ENCODE measurements around the gene PSMB11. TPM values are rescaled to one million over a fixed set of nuclear protein-coding genes. Genes with fewer than 3 reads are reported as not detected.
A peak's percentile ranks its signal among the peaks of the same experiment; 100 is the strongest.

The PSMB11 gene
- total and polyA plus RNA-seq, 2 donors (not counting 3 experiments of a cell fraction or from before 2014, with no cell fraction given) = not detected

DNA sequence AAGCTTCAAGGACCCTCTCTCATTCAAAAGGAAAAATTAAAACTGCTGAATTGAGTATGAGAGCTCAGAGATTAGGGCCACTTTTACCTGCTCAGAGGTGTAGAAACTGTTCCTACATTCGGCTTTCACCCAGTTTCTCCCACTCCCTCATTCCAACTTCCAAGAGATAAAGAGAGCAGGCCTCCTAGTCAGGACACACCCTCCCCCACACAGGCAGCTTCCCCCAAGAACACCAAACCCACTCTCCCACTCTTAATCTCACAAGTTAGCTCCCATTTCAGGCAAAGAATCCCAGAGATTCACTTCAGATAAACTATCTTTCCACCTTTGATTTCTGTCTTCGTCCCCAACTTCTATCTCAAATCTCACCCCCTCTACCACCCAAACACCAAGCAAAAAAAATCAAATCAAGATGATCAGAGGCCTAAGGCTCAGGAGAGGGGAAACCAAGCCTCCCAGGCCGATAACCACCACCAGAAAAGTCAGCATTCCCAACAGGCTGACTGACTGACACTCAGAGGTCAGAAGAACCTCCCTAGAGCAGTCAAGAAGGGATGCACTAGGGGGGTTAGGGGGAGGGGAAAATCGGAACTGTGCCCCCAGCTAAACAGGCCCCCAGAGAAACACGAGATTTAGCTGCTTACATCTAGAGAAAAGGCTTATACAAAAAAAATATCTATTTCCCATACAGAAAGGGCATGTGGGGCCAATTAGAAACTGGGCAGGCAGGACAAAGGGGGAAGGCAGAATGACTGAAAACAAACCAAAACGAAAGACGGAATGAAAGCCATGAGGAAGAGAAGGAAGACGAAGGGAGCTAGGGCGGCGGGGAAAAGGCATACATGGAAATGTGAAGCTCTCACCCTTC, 28.5 kb downstream of the PSMB11 start:
- TF ChIP-seq, protein P1, sequence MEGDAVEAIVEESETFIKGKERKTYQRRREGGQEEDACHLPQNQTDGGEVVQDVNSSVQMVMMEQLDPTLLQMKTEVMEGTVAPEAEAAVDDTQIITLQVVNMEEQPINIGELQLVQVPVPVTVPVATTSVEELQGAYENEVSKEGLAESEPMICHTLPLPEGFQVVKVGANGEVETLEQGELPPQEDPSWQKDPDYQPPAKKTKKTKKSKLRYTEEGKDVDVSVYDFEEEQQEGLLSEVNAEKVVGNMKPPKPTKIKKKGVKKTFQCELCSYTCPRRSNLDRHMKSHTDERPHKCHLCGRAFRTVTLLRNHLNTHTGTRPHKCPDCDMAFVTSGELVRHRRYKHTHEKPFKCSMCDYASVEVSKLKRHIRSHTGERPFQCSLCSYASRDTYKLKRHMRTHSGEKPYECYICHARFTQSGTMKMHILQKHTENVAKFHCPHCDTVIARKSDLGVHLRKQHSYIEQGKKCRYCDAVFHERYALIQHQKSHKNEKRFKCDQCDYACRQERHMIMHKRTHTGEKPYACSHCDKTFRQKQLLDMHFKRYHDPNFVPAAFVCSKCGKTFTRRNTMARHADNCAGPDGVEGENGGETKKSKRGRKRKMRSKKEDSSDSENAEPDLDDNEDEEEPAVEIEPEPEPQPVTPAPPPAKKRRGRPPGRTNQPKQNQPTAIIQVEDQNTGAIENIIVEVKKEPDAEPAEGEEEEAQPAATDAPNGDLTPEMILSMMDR (IDR thresholded peaks at IDR 0.05; ENCODE audit: extremely low read depth in 1 of 2, insufficient read depth in 1 of 2, low read depth in 1 of 2, low read length in 2 of 2) = no peak
- TF ChIP-seq POLR2A (IDR thresholded peaks at IDR 0.05; ENCODE audit: low read depth, low read length) (no peak), JUN (IDR thresholded peaks at IDR 0.05; ENCODE audit: borderline replicate concordance, insufficient read depth, insufficient read length, low read depth) (no peak), MAX (IDR thresholded peaks at IDR 0.05; ENCODE audit: insufficient read depth, insufficient read length) (no peak), FOS (IDR thresholded peaks at IDR 0.05; ENCODE audit: borderline replicate concordance, insufficient read depth, low read length) (no peak), GATA2 (IDR thresholded peaks at IDR 0.05; ENCODE audit: insufficient read depth, insufficient read length, low read depth, low read length) (no peak), POLR2AphosphoS5 (IDR thresholded peaks at IDR 0.05; ENCODE audit: insufficient read depth, low read depth, low read length) (no peak), MYC (IDR thresholded peaks at IDR 0.05; ENCODE audit: low read depth, low read length) (no peak), EZH2 (IDR thresholded peaks at IDR 0.05; ENCODE audit: borderline replicate concordance, low read depth, low read length, severe bottlenecking) (no peak)
- peak overlapping the region; percentile 79 for H3K27ac ChIP-seq (ENCODE audit: insufficient read depth, low read depth, low read length)
- H4K20me1 ChIP-seq (replicated peaks; ENCODE audit: control insufficient read depth, extremely low read depth, insufficient read depth, low read length) = peaks cover 4% of the 10 kb centered on the region
- ChIA-PET CTCF (interaction anchor here (1.0 to 3.2 kb wide), 13 partner anchors 8 to 88 kb away, joined by 3 to 21 read pairs (median 6); partner anchors contain the start of genes ACIN1 and C14orf119), POLR2A (interaction anchor here (1.3 to 1.5 kb wide), 2 partner anchors 8 to 13 kb away, joined by 3 to 8 read pairs; no protein-coding TSS in a partner anchor)
- no peak overlapping the region for H2AFZ ChIP-seq (ENCODE audit: low read depth, low read length)
- FAIRE-seq (peak; percentile 18), DNase-seq (ENCODE audit: low read depth, low spot score) (no peak)
- H3K4me2 ChIP-seq (ENCODE audit: insufficient read depth, low read length) = peak overlapping the region; percentile 95
- H3K36me3 ChIP-seq (ENCODE audit: control insufficient read depth in 2 of 2, extremely low read depth in 1 of 2, insufficient read depth in 2 of 2, low read length in 2 of 2) = peaks cover 32% of the 10 kb centered on the region in 2 experiments
- BruUV-seq (replicated peaks) = no TSS peak
- H3K4me3 ChIP-seq (replicated peaks in 1 of 3; ENCODE audit: insufficient read depth in 1 of 3, low read depth in 1 of 3, low read length in 3 of 3) = peak overlapping the region; percentile 49 to 94 (median 88)
- no peaks in the 10 kb centered on the region for H3K9me1 ChIP-seq (replicated peaks; ENCODE audit: control insufficient read depth, extremely low read depth, insufficient read depth, low read length)
- peaks cover 52% of the 10 kb centered on the region for H3K79me2 ChIP-seq (ENCODE audit: control insufficient read depth, insufficient read depth, low read length)
- peaks cover 26% of the 10 kb centered on the region for H3K4me1 ChIP-seq (ENCODE audit: control insufficient read depth, extremely low read depth, insufficient read depth, low read length)
- H3K9ac ChIP-seq (replicated peaks; ENCODE audit: extremely low read depth, insufficient read depth, low read length) = peak overlapping the region; percentile 92
- intact Hi-C loops (cut with micrococcal nuclease) (no loop called here), dilution Hi-C loops (cut with MboI; ENCODE audit: extremely low pct_ligation_motif_present, low sequenced_read_pairs) (no loop called here)
- H3K9me3 ChIP-seq (replicated peaks; ENCODE audit: control insufficient read depth, insufficient read depth, low read length) = no peaks in the 10 kb centered on the region
- H3K27me3 ChIP-seq (ENCODE audit: control insufficient read depth in 2 of 2, insufficient read depth in 2 of 2, low read length in 2 of 2) = no peaks in the 10 kb centered on the region
